H1 (cell line): ENCODE data around the gene KLHL5. TPM values are rescaled to one million over a fixed set of nuclear protein-coding genes. Genes with fewer than 3 reads are reported as not detected.

ENCODE experiments used
- CTCF ChIA-PET: fragments of 300-600 bp; sonication (Branson Sonifier 250); formaldehyde crosslinking; loops from one replicate; lab custom pipeline; 2021; ENCODE audit not compliant: partially characterized antibody; lab: Charles Lee
- POLR2A ChIA-PET: fragments of 300-600 bp; sonication (Branson Sonifier 250); formaldehyde crosslinking; loops from one replicate; lab custom pipeline; 2021; ENCODE audit warnings: inconsistent platforms; ENCODE audit not compliant: partially characterized antibody; lab: Charles Lee
- DNase-seq, 2 experiments: peaks; one replicate each; pipeline versions ENCODE4 v3.0.0 to v3.0.0-alpha.2; 2010 to 2022; ENCODE audit warnings: low spot score in 2 of 2, low read depth in 1 of 2, mixed read lengths in 1 of 2
- FAIRE-seq: peaks from 2 replicates; lab custom pipeline; 2011; peaks lifted over from hg19 to GRCh38; lab: Jason Lieb, UNC
- H2AFZ ChIP-seq: 2 replicates; pipeline ENCODE4 v1.8.1; 2012; ENCODE audit warnings: low read length, inconsistent platforms
- H2AK5ac ChIP-seq: 2 replicates; pipeline ENCODE4 v1.6.1; 2013; ENCODE audit warnings: low read depth, low read length
- H2BK120ac ChIP-seq: replicated peaks from 2 replicates; pipeline ENCODE3; 2013; ENCODE audit warnings: low read depth, low read length, inconsistent platforms
- H2BK12ac ChIP-seq: 2 replicates; pipeline ENCODE4 v1.6.1; 2013; ENCODE audit warnings: low read depth, low read length
- H2BK15ac ChIP-seq: 2 replicates; pipeline ENCODE4 v1.6.1; 2013; ENCODE audit warnings: low read length
- H2BK20ac ChIP-seq: 2 replicates; pipeline ENCODE4 v1.6.1; 2013; ENCODE audit warnings: low read length
- H2BK5ac ChIP-seq: 2 replicates; pipeline ENCODE4 v1.6.1; 2013; ENCODE audit warnings: low read depth, low read length
- H3K14ac ChIP-seq: 2 replicates; pipeline ENCODE4 v1.6.1; 2013; ENCODE audit warnings: inconsistent platforms; ENCODE audit not compliant: insufficient read length
- H3K18ac ChIP-seq: 2 replicates; pipeline ENCODE4 v1.6.1; 2013; ENCODE audit warnings: low read length; ENCODE audit errors: extremely low read depth
- H3K23ac ChIP-seq: 2 replicates; pipeline ENCODE4 v1.6.1; 2013; ENCODE audit warnings: inconsistent platforms; ENCODE audit not compliant: insufficient read length
- H3K23me2 ChIP-seq: 2 replicates; pipeline ENCODE4 v1.6.1; 2013; ENCODE audit warnings: low read depth, low read length
- H3K27ac ChIP-seq: 2 replicates; pipeline ENCODE4 v1.6.1; 2011; ENCODE audit warnings: low read depth, low read length, inconsistent platforms
- H3K27me3 ChIP-seq, 4 experiments: replicated peaks in 1 of 4; 1 replicate in 1 of 4; 2 replicates in 3 of 4; pipeline versions ENCODE4 v1.6.1 to v1.8.1; 2011 to 2013; ENCODE audit warnings: low read length in 3 of 4, mild to moderate bottlenecking in 3 of 4, inconsistent platforms in 2 of 4, mixed read lengths in 2 of 4, moderate library complexity in 1 of 4; ENCODE audit not compliant: control insufficient read depth in 3 of 4, insufficient read depth in 3 of 4; ENCODE audit errors: extremely low read depth in 1 of 4
- H3K36me3 ChIP-seq, 4 experiments: 2 replicates each; pipeline versions ENCODE4 v1.6.1 to v1.8.1; 2011 to 2013; ENCODE audit warnings: mild to moderate bottlenecking in 4 of 4, low read length in 3 of 4, moderate library complexity in 2 of 4, control low read depth in 1 of 4, inconsistent platforms in 1 of 4; ENCODE audit not compliant: insufficient read depth in 4 of 4, control insufficient read depth in 2 of 4
- H3K4ac ChIP-seq: replicated peaks from 2 replicates; pipeline ENCODE3; 2013; ENCODE audit warnings: low read length, low read depth, mixed read lengths, inconsistent platforms; ENCODE audit not compliant: insufficient read length
- H3K4me1 ChIP-seq, 4 experiments: replicated peaks in 1 of 4; 1 replicate in 1 of 4; 2 replicates in 3 of 4; pipeline versions ENCODE4 v1.6.1 to v1.8.1; 2011 to 2013; ENCODE audit warnings: low read length in 3 of 4, inconsistent platforms in 2 of 4, mixed read lengths in 1 of 4; ENCODE audit not compliant: insufficient read depth in 4 of 4, control insufficient read depth in 3 of 4
- H3K4me2 ChIP-seq, 2 experiments: 2 replicates each; pipeline versions ENCODE4 v1.6.1 to v1.8.1; 2011 to 2013; ENCODE audit warnings: low read depth in 2 of 2, low read length in 2 of 2, control low read depth in 1 of 2, inconsistent platforms in 1 of 2, mild to moderate bottlenecking in 1 of 2; ENCODE audit not compliant: insufficient read depth in 1 of 2
- H3K4me3 ChIP-seq, 4 experiments: fragments of 200-600, 300-600 bp in 1 of 4; sonication (generic), shearing (Covaris generic), sonication (Bioruptor Twin) in 1 of 4; 2 replicates each; pipeline versions ENCODE4 v1.5.1 to v1.8.1; 2011 to 2016; ENCODE audit warnings: low read length in 4 of 4, low read depth in 3 of 4, control low read depth in 2 of 4, inconsistent platforms in 2 of 4, mild to moderate bottlenecking in 2 of 4, mixed read lengths in 1 of 4, moderate library complexity in 1 of 4; ENCODE audit not compliant: insufficient read depth in 2 of 4; ENCODE audit errors: extremely low read depth in 1 of 4
- H3K56ac ChIP-seq: replicated peaks from 2 replicates; pipeline ENCODE3; 2013; ENCODE audit warnings: low read depth, mild to moderate bottlenecking, mixed read lengths, low read length, inconsistent platforms; ENCODE audit not compliant: insufficient read length
- H3K79me1 ChIP-seq: 2 replicates; pipeline ENCODE4 v1.6.1; 2013; ENCODE audit warnings: low read depth, low read length, control low read depth
- H3K79me2 ChIP-seq, 2 experiments: 2 replicates each; pipeline versions ENCODE4 v1.6.1 to v1.8.1; 2012 to 2013; ENCODE audit warnings: low read length in 2 of 2, mild to moderate bottlenecking in 2 of 2, inconsistent platforms in 1 of 2; ENCODE audit not compliant: insufficient read depth in 2 of 2, control insufficient read depth in 1 of 2
- H3K9ac ChIP-seq, 4 experiments: replicated peaks in 1 of 4; 1 replicate in 1 of 4; 2 replicates in 3 of 4; pipeline versions ENCODE4 v1.6.1 to v1.8.1; 2011 to 2013; ENCODE audit warnings: low read depth in 3 of 4, low read length in 3 of 4, control low read depth in 2 of 4, mild to moderate bottlenecking in 2 of 4, moderate library complexity in 2 of 4, inconsistent platforms in 1 of 4; ENCODE audit errors: extremely low read depth in 1 of 4
- H3K9me3 ChIP-seq, 2 experiments: 2 replicates each; pipeline versions ENCODE4 v1.6.1 to v1.8.1; 2012 to 2013; ENCODE audit warnings: mild to moderate bottlenecking in 2 of 2, moderate library complexity in 2 of 2, control low read depth in 1 of 2, inconsistent platforms in 1 of 2, low read depth in 1 of 2, low read length in 1 of 2, mixed read lengths in 1 of 2; ENCODE audit not compliant: insufficient read depth in 2 of 2
- H4K20me1 ChIP-seq, 2 experiments: replicated peaks in 1 of 2; 2 replicates each; pipeline versions ENCODE3 to v1.8.1; 2011 to 2013; ENCODE audit warnings: inconsistent platforms in 2 of 2, low read length in 2 of 2, mild to moderate bottlenecking in 1 of 2; ENCODE audit not compliant: insufficient read depth in 2 of 2, control insufficient read depth in 1 of 2
- H4K5ac ChIP-seq: 2 replicates; pipeline ENCODE4 v1.6.1; 2013; ENCODE audit warnings: low read length, low read depth, mixed read lengths, inconsistent platforms; ENCODE audit not compliant: insufficient read length
- H4K8ac ChIP-seq: 2 replicates; pipeline ENCODE4 v1.8.0; 2013; ENCODE audit warnings: mild to moderate bottlenecking, moderate library complexity, low read length, inconsistent platforms; ENCODE audit not compliant: insufficient read depth; ENCODE audit errors: extremely low read depth
- H4K91ac ChIP-seq: replicated peaks from 2 replicates; pipeline ENCODE3; 2013; ENCODE audit warnings: low read length, mixed read lengths, inconsistent platforms; ENCODE audit not compliant: insufficient read length
- CBX8 ChIP-seq: fragments of 300-800, 300-1000 bp; sonication (generic); IDR thresholded peaks from 2 replicates; pipeline ENCODE4 v1.7.1; 2016; ENCODE audit warnings: low read depth, low read length, borderline replicate concordance
- JUN ChIP-seq: IDR thresholded peaks from 2 replicates; pipeline ENCODE4 v1.6.1; 2011; ENCODE audit warnings: low read depth, mild to moderate bottlenecking, improper control_type of control experiment, low read length
- KDM1A ChIP-seq: fragments of 200-600, 300-600 bp; sonication (generic); IDR thresholded peaks from 2 replicates; pipeline ENCODE4 v1.7.1; 2016; ENCODE audit warnings: mild to moderate bottlenecking, low read length, borderline replicate concordance
- SRF ChIP-seq: IDR thresholded peaks from 2 replicates; pipeline ENCODE4 v1.6.1; 2011; ENCODE audit warnings: mild to moderate bottlenecking, low read depth, low read length, moderate library complexity
- TBP ChIP-seq: IDR thresholded peaks from 2 replicates; pipeline ENCODE4 v1.6.1; 2011; ENCODE audit warnings: low read depth, low read length, improper control_type of control experiment
- WGBS, 2 experiments: shearing (Covaris generic) in 1 of 2; methylation state at CpG; one replicate each; pipeline versions ENCODE4 v1.1.6 to v1.1.7; 2013 to 2015; ENCODE audit warnings: low lambda C conversion rate in 2 of 2, mixed read lengths in 2 of 2, inconsistent platforms in 1 of 2, low coverage in 1 of 2, missing lambda C conversion rate in 1 of 2; ENCODE audit not compliant: insufficient replicate concordance in 2 of 2, insufficient coverage in 1 of 2, insufficient read length in 1 of 2; ENCODE audit errors: extremely low coverage in 1 of 2, missing lambda C conversion rate in 1 of 2; 5-methylcytosine and 5-hydroxymethylcytosine counted together
- polyA plus RNA-seq, 7 experiments: library from polyadenylated mRNA; depleted of rRNA in 3 of 7; stranded (reverse) in 5 of 7; unstranded in 2 of 7; fragments of >200 nt in 5 of 7; fragments of 200-250 nt in 2 of 7; gene quantifications; 1 replicate in 5 of 7; 2 replicates in 1 of 7; 4 replicates in 1 of 7; pipeline versions ENCODE4 v1.2.1 to v1.2.3, GENCODE V29; 2011 to 2013; ENCODE audit warnings: missing spikeins in 2 of 7, mixed read lengths in 2 of 7
- total RNA-seq: library from RNA; stranded (reverse); fragmentation: NEBNext Ultra II Directional; extraction: Animal tissue kit (Norgen Biotek cat#: 25700); gene quantifications from 2 replicates; pipeline ENCODE4 v1.2.1, GENCODE V29; 2021

The KLHL5 gene
- total and polyA plus RNA-seq, 2 of the 8 experiments (the other 6 are each of a cell fraction or from before 2014, with no cell fraction given) = 13.0 to 23.6 TPM

GRCh38 chr4:39056023-39056422 lies 6.0 kb upstream of the KLHL5 start:
- Histone ChIP-seq H3K79me2 (peaks cover 0 to 27% of the 10 kb centered on the region in 2 experiments; a peak in 3 of 4 replicates), H2BK5ac (no peak overlapping the region)

More at GRCh38 chr4:39056023-39056422, 6.0 kb upstream of the KLHL5 start:
- no peak overlapping the region for H3K14ac ChIP-seq
- H3K27me3 ChIP-seq = no peaks in the 10 kb centered on the region
- H3K4me2 ChIP-seq = no peak overlapping the region
- no peak overlapping the region for H4K8ac ChIP-seq
- H3K27ac ChIP-seq = no peak overlapping the region
- no peak overlapping the region for H2AK5ac ChIP-seq
- no peak overlapping the region for H2BK12ac ChIP-seq
- no peak overlapping the region for H4K91ac ChIP-seq
- H4K5ac ChIP-seq = no peak overlapping the region
- TF ChIP-seq JUN (no peak), SRF (no peak), TBP (no peak), KDM1A (peak; percentile 57; the same call in 1 of the 2 replicates), CBX8 (no peak)
- no peak overlapping the region for H3K18ac ChIP-seq
- no peak overlapping the region for H3K9ac ChIP-seq
- H2BK15ac ChIP-seq = no peak overlapping the region
- H2BK120ac ChIP-seq = no peak overlapping the region
- no peak overlapping the region for H2BK20ac ChIP-seq
- no peaks in the 10 kb centered on the region for H3K9me3 ChIP-seq
- POLR2A ChIA-PET = interaction anchor here (2.6 kb wide), 1 partner anchor 11 kb away, joined by 6 read pairs; no protein-coding TSS in a partner anchor
- FAIRE-seq = no peak
- H2AFZ ChIP-seq = no peak overlapping the region
- no peak overlapping the region for H3K4me3 ChIP-seq
- no peak overlapping the region for H3K23ac ChIP-seq
- no peak overlapping the region for H3K56ac ChIP-seq
- DNase-seq = no peak
- no peak overlapping the region for H3K4ac ChIP-seq
- no peaks in the 10 kb centered on the region for H3K79me1 ChIP-seq
- H4K20me1 ChIP-seq = no peaks in the 10 kb centered on the region
- CTCF ChIA-PET = interaction anchor here (2.7 kb wide), 1 partner anchor 79 kb away, joined by 7 read pairs; no protein-coding TSS in a partner anchor
- H3K23me2 ChIP-seq = no peaks in the 10 kb centered on the region
- no peaks in the 10 kb centered on the region for H3K36me3 ChIP-seq
- H3K4me1 ChIP-seq = peaks cover 0 to 3% (median 0%) of the 10 kb centered on the region in 4 experiments; a peak in 2 of 7 replicates
- 90% methylated on average over 5 of the region's 5 CpGs; no CpG with 5 or more reads in 1 of the 2 experiments for WGBS, 2 experiments
